HG02852 (cell line): Measurements from ENCODE around the gene HMX1.

ENCODE experiments used
- ATAC-seq: cut with Tn5 transposase; IDR thresholded peaks from one replicate; pipeline ENCODE4 v1.9.1; 2021; ENCODE audit warnings: mild to moderate bottlenecking, moderate library complexity; ENCODE audit not compliant: unreplicated experiment

HMX1 gene

DNA sequence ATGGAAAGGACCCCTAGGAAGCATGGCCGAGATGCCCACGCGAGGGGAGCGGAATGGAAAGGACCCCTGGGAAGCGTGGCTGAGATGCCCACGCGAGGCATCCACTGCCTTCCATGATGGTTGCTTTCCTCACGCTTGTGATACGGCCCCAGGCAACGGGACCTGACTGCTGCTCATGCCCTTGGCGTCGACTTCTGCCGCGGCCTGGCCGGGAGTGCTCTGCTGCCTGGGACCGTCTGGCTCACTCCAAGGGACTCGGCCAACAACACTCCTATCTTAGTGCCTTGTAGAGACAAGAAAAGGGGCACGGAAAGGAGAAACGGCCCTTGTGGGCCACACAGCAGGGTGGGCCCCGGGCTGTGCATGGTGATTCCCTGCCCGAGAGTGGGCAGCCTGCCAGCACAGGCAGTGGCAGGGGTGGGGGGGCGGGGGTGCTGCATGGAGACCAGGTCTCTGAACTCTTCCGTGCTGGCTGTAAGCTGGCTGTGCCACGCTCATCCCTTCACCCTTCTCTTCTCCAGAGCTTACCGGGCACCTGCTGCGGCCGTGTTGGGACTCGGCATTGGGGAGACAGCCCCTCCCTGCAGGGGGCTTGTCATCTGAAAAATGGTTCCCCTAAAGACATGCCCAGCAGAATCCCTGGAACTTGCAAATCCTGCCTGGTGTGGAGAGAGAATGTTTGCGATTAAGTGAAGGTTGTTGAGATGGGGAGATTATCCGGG, 38.6 kb upstream of the HMX1 start:
- no peak for ATAC-seq

DNA sequence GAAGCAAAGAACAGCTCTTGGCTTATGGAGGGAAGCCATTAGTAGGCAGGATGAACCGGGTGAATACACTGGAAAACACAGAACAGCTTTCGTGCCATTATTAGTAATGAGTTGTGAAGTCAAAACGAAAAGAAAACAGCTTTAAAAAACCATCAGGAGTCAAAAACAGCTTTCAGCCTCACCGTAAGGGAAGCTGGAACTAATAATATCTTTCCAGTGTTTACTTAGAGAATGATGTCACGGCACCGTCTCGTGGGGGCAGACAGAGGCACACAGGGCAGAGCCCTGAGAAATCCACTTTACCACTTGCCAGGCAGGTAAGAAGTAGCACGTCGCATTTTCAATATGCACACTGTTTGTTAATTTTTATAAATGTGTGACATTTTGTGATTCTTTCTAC, 37.9 kb upstream of the HMX1 start:
- no peak for ATAC-seq

DNA sequence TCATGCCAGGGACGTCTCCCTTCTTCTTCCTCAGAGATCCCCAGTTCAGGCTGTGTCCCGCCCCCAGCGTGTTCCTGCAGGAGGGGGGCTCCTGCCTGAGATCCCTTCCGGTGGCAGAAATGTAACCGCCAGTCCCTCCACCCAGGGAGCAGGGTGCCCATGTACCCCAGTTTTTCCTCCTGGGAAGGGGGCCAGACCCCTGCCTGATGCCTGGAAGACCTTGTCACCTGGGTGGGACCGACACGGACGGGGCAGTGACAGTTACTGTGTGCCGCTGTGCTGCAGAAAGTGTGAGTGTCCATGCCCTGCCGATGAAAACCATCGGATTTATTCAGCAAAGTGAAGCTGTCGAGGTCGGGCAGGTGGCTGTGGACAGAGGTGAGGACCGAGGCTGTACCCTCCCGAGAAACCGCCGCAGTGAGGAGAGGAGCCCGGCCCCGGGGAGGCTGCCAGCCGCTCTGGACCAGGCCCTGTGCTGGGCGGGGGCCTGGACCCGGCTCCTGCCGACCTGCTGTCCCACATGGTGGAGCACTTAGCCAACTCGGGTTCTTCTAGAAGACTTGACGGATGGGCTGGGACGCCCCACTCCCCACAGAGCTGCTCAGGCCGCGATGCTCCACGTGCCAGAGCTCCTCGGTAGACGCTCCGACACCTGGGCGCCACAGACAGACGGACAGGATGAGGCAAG, 36.7 kb upstream of the HMX1 start:
- no peak for ATAC-seq

DNA sequence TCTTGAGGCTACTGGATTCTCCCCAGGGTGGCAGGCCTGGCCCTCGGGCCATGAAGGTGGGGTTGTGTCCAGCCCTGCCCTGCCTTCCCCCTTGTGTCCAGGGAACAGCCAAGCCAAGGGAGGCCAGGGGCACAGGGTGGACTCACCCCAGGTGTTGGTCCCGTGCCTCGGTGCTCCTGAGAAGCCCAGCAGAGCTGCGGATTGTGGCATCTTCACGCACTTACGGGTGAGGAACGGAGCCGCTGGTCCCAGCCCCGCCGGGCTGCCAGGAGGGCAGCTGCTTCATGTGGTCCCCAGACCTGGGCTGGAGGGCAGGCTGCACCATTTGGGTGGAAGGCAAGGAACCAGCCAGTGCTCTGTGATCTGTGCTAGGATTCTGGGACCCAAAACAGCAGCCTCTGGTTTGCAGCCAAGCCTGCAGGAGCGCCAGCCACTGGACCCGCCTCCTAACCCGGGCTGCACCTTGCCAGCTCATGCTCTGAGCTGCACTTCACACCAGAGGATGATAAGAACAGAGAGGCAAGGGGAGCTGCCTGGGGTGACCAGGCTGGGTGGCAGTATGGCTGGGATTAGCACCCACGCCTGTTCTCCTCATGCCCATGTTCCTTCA, 36.1 kb upstream of the HMX1 start:
- ATAC-seq, result no peak

DNA sequence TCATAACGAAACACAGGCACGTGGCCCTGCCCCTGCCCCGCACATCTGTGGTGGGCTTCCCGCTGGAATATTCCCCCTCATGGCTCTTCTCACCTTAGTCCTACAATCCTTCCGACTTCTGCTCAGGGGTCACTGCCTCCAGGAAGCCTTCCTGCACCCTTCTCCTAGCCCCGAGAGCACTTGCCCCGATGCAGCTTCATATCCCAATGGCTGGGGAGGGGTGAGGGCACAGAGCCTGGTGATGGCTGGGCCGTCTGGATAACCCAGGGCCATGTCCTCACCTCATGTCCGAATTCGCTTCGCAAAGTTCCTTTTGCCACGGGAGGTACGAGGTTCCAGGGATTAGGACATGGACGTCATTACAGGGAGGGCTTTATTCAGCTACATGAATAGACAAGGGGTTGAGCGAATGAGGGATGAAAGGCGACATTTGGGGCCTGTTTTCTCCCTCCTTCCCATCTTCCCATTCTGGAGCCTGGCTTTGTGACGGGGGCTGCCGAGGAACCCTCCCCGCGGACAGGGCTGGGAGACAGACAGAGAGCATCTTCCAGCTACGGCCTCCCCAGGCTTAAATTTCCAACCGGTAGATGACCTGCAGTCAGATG, 35.5 kb upstream of the HMX1 start:
- no peak for ATAC-seq

DNA sequence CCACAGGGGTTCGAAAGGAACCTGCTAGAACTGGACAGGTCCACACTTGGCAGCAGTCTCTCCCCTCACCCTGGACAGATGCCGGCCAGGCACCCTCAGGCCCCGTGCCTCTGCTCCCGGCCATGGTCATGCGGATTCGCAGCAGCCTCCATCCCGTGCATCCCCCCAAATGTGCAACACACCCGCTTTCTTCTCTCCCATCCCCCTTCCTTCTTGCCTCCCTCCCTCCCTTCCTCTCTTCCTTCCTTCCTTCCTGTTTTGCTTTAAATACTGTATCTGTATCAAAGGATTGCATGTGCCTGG, 35.0 kb upstream of the HMX1 start:
- ATAC-seq, result no peak

DNA sequence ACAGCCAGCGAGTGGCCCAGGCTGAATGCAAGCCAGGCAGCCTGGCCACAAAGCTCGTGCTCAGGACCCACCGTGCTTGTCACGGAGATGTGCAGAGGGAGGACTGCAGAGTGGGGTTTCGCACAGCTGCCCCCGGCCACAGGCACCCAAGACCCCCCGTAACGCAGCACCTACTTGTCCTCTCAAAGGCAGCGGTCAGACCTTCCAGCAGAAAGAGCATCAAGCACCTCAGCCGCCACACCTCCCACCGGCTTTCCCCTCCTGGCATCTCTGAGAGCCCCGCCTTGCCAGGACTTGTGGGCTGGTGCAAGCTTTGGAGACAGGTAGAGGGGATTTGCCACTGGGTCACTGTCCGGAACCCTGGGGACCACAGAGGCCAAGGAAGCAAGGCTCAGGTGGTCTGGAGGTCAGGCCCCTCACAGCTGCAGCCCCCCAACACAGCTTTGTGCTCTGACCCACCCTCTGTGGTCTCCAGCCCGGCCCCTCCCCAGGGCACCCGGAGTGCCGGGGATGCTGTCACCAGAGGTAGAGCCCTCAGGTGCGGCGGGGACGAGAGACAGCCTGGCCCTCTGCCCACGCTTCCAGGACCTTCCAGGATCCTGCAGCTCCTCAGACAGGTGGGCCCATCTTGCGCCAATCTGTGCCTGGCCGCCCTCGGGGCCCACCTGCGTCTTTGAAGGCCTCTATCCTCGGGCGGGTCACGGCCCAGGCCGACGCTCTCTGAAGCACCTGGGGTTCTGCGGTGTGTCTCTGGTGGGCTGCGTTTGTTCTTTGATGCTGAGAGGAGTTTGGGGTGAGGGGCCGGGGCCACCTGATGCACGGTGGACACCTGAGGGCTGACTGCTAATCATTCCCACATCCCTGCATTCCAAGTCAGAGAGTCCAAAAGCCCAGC, 34.4 kb upstream of the HMX1 start:
- ATAC-seq, result no peak

DNA sequence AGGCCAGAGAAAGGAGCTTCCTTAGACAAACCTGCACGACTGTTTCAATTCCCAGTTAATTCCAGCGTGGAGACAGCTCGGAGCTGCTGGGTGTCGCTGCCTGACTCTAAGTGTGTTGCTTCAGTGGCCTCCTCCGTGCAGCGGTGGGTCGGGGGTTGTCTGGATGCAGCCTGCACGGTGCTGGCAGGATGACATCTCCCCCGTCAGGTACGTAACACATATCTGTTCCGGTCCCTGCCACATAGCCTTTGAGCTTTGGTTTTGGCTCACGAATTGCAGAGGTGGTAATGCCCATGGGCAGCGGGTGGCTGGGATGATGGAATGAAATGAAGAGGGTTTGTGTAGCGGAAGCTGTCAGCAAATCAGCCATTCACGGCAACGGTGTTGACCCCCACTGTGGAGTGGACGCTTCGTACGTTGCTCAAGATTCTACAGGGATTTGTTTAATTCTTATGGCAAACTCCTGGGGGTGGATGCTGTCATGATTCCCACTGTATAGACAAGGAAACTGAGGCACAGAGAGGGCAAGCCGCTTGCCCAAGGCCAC, 33.7 kb upstream of the HMX1 start:
- no peak for ATAC-seq

DNA sequence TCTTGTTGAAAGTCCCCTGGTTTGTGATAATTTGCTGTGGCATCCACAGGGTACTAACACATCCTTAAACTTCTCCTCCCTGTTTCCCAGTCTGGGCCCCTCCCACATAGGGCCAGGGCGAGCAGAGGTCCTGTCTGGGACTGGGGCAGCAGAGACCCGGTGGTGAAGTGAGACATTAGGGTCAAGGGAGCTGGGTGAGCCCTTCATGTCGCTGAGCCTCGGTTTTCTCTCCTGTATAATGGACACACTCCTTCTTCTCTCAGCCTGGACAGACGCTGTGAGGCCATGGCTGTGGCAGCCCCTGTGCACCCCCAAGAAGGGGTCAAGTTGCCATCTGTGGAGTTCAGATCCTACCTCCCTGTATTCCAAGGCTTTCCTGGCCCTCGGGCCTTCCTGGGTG, 33.0 kb upstream of the HMX1 start:
- ATAC-seq, result no peak

DNA sequence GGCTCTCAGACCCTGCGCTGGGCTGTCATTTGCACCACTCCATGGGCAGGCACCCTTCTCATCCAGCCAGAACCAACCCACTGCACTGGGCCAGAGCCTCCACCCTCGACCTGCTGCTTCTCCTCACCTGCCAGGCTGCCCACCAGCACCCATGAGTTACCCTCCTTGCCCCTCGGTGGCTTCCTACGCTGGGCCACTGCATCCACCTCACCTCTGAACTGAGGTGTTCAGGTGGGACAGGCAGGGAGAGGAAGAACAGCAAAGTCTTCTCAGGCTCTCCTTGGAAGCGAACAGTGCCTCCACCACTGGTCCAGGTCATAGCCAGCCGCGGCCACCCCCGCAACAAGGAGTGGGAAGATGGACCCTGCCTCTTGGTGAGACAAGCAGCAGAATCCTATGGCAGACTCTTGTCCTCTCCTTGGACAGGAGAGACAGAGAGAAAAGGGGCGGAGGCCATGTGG, 32.4 kb upstream of the HMX1 start:
- ATAC-seq, result no peak

DNA sequence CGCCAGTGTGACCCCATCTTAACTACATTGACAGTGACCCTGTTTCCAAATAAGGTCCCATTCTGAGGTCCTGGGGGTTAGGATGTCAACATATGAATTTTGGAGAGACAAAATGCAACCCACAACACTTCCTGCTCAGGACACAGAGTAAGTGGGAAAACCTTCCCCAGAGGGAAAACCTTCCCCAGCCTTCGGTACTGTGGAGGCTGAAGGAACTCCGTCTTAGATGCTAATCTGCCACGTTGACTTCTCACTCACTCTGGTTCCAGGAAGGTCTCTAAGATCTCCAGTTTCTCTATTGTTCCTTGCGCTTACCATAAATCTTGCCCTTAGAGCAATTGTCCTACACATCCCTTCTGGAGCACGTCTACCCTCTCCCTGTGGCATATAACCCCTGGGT, 29.7 kb upstream of the HMX1 start:
- ATAC-seq, result no peak

DNA sequence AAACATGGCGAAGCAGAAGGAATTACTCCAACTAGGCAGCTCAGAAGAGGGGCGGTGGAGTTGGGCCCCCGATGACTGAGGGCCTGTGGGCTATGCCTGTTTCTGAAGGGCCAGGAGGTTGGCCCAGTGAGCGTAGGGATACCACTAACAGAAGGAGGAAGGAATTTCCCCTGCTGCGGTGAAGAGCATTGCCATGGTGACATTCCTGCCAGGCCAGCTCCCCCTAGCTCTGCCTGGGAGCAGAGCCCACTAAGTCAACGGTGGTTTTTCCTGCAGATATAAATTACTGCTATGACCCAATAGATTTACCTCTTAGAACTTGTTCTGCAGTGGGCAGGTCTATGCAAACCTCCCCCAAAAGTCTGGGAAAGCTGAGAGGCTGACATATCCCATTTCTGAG, 28.9 kb upstream of the HMX1 start:
- no peak for ATAC-seq

DNA sequence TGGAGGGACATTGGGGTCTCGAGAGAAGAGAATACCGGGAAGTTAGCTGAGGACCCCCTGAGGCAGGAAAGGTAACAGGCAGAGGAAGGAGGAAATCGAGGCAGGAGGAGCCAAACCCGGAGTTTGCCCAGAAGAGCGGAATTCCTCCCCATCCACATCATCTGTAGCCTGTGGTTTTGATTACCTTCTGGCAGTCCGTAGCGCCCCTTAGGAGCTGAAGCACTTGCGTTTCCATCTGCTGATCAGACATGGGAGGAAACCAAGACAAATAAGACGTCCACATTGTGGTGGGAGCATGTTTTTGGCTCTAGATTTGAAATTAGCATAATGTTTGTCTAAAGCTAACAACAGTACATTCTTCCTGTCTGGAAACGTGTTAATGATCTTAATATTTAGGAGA, 26.8 kb upstream of the HMX1 start:
- no peak for ATAC-seq

DNA sequence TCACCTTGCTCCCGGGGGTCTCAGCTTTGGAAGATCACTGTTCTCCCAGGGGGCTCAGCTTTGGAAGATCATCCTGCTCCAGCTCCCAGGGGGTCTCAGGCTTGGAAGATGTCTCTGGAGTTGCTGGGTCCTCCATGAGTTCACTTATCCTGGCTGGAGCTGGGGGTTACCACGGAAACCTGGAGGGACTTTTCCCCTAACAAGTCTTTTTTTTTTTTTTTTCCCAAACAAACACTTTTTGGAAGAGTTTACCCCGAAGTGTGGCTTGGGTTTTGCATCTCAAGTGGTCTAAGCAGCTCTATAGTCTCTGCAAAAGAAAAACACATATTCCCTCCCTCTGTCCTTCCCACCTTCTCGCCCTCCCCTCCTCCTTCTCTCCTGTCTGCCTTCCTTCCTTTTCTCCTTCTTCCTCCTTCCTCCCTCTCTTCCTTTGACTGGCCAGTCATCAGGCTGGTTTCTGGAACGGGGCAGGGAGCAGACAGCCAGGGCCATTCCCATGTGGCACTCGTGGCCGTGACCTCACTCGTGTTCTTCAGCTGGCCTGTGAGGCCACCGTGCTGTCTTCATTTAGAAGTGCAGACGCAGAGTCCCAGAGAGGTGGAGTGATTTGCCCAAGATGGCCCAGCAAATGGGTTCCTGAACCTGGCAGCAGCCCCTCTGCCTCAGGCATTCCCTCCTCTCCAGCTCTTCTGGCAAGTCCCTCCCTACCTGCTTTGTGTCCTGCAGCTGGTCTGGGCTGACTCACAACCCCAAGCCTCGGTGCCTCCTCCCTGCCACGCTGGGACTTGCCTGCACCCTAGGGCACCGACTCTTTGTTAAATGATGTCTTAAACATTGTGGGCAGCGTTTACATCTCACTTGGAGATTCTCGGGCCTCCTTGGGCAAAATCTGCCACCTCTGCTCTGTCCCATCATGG, 25.9 kb upstream of the HMX1 start:
- no peak for ATAC-seq

DNA sequence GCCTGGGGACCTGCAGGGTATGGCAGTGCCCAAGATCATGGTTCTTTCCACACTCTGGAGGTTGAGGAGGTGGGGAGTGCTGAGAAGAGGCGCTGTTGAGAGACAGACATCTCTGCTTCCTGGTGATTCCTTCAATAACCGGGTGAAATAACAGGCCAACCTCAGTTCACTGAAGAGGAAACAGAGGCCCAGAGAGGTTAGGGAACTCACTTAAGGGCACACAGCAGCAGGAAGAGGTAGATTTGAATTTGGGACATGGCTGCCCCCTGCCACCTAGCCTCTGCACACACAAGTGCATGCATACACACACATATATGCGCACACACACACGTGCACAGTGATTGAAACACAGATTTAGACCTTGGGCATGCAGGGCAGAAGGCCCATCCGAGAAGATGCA, 24.9 kb upstream of the HMX1 start:
- no peak for ATAC-seq

DNA sequence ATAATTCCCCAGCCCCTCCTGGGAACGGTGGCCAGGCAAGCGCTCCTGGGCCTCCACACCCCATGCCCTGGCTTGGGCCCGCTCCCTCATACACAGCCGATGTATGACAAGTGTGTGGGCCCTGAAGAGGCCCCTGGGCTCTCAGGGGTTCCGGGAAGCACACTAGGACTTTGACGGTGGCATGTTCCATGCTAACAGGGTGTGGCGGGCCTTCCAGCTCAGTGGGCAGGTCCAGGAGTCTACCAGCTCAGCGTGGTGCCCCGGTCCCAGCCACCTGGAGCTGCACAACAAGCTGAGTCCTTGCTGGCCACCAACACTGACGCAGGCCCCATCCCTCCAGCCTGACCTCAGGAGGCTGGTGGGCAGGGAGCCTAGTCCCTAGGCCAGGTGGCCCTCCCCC, 24.4 kb upstream of the HMX1 start:
- no peak for ATAC-seq

DNA sequence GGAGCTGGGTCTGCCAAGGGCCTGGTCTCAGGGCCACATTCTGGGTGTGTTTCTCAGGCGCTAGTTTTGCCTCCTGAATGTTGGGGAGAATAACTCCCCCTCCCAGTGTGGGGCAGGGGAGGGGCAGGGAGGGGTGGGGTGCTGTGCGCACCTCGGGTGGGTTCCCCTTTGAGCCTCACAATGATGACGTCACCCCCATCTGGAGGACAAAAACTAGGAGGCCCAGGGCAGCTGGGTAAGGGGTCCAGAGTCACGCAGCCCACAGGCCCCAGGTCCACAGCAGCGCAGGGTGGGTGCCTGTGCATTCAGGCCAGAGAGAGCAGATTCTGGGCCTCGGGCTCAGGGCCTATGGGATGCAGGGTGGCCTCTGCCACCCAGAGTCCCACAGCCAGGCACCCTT, 23.7 kb upstream of the HMX1 start:
- no peak for ATAC-seq

DNA sequence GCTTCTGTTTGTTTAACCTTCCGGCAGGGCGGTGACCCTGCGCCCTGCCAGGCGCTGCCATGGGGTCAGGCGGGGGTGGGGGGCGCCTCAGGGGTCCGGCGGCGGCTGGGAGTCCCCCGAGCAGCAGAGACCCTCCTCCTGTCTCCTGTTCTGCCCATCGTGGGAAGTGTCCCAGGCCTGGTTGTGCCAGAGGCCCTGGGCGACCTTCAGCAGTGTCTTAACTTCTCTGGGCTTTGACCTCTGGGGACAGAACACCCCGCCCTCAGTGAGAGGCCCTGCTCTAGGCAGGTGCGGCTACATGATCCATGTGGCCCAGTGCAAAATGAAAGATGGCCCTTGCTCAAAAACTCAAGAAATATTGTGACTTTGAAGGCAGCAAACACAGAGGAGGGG, 22.8 kb upstream of the HMX1 start:
- ATAC-seq, result no peak

DNA sequence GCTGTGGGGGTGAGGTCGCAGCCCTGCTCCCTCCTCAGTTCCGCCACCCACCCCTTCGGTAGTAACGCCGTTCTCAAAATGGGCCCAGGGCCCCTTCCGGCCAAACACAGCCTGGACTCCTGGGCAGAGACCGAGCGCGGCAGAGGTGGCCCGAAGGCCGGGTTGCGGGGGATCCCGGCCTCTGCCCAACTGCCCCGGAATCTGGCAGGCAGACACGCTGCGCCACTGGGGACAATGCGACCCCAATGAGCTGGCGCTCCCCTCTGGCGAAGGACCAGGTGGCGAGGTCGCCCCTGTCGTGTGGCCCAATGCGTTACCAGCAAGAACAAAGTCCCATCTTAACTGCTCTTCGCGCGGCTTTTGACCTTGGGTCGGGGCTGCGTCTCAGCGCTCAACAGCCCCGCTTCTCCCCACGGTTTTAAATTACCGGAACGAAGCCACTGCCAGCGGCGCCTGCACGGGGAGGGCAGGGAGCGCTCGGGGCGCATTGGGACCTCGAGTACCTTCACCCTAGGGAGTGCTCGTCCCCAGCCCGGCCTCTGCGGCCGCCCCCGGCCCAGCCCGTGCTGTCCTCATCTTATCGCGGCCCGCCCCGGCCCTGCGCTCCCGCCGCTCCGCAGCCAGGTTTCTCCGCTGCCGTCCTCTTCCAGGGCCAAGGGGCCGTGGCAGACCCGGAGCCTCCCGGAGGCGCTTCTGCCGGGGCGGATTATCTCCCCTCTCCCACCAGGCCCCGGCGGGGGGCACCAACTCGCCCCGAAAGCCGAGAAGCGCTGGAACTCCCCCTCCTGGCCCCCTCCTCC, 22.2 kb upstream of the HMX1 start:
- no peak for ATAC-seq
